IMR-90 (cell line): ENCODE measurements around the gene MACF1. TPM values are rescaled to one million over a fixed set of nuclear protein-coding genes. Genes with fewer than 3 reads are reported as not detected.

Experiments
- ATAC-seq: fragments of 200-7000 bp; cut with Tn5 transposase; 2 replicates; pipeline ENCODE4 v1.9.1; 2020; ENCODE audit warnings: low read depth, mild to moderate bottlenecking, moderate library complexity
- BruUV-seq: library from RNA; stranded (reverse); fragments of 400-500 nt; replicated peaks from 2 replicates; lab custom pipeline; 2021; lab: Mats Ljungman, UMichigan
- CTCF ChIA-PET: fragments of 300-600 bp; formaldehyde crosslinking; extraction: SDS; loops from one replicate; lab custom pipeline; 2021; ENCODE audit warnings: antibody characterized with exemption; lab: Yijun Ruan, JAX
- POLR2A ChIA-PET: fragments of 300-600 bp; sonication (Branson Sonifier 250); formaldehyde crosslinking; loops from one replicate; lab custom pipeline; 2022; ENCODE audit warnings: antibody characterized with exemption; ENCODE audit not compliant: unreplicated experiment; lab: Charles Lee
- DNase-seq: peaks from one replicate; pipeline ENCODE4 v3.0.0; 2013
- H2AFZ ChIP-seq: replicated peaks from 2 replicates; pipeline ENCODE3; 2013; ENCODE audit warnings: low read length, mild to moderate bottlenecking; ENCODE audit not compliant: poor library complexity
- H2AK5ac ChIP-seq: 2 replicates; pipeline ENCODE4 v1.6.1; 2013; ENCODE audit warnings: low read depth, low read length, inconsistent platforms
- H2AK9ac ChIP-seq: replicated peaks from 2 replicates; pipeline ENCODE3; 2013; ENCODE audit warnings: mild to moderate bottlenecking, low read depth, low read length, moderate library complexity; ENCODE audit not compliant: poor library complexity
- H2BK120ac ChIP-seq: 2 replicates; pipeline ENCODE4 v1.6.1; 2013; ENCODE audit warnings: low read depth, low read length, inconsistent platforms
- H2BK15ac ChIP-seq: 3 replicates; pipeline ENCODE4 v1.6.1; 2013; ENCODE audit warnings: low read depth, low read length, inconsistent platforms
- H2BK20ac ChIP-seq: 2 replicates; pipeline ENCODE4 v1.6.1; 2013; ENCODE audit warnings: low read depth, mild to moderate bottlenecking, inconsistent platforms, low read length, moderate library complexity
- H2BK5ac ChIP-seq: 2 replicates; pipeline ENCODE4 v1.6.1; 2013; ENCODE audit warnings: mild to moderate bottlenecking, low read depth, low read length, inconsistent platforms; ENCODE audit not compliant: poor library complexity, severe bottlenecking
- H3K14ac ChIP-seq: replicated peaks from 2 replicates; pipeline ENCODE4 v1.6.1; 2013; ENCODE audit warnings: low read depth, low read length, inconsistent platforms
- H3K18ac ChIP-seq: 2 replicates; pipeline ENCODE4 v1.6.1; 2013; ENCODE audit warnings: low read depth, low read length, control low read depth
- H3K23ac ChIP-seq: 2 replicates; pipeline ENCODE4 v1.6.1; 2013; ENCODE audit warnings: low read depth, low read length, inconsistent platforms
- H3K27ac ChIP-seq: 2 replicates; pipeline ENCODE4 v1.5.1; 2013; ENCODE audit warnings: mild to moderate bottlenecking, control low read depth, low read length; ENCODE audit not compliant: insufficient read depth
- H3K27me3 ChIP-seq: 2 replicates; pipeline ENCODE4 v1.6.1; 2013; ENCODE audit warnings: low read length; ENCODE audit not compliant: control insufficient read depth, insufficient read depth
- H3K36me3 ChIP-seq: 2 replicates; pipeline ENCODE4 v1.6.1; 2013; ENCODE audit warnings: low read length, mixed read lengths; ENCODE audit not compliant: control insufficient read depth, insufficient read depth
- H3K4ac ChIP-seq: 2 replicates; pipeline ENCODE4 v1.6.1; 2013; ENCODE audit warnings: low read depth, low read length, inconsistent platforms
- H3K4me1 ChIP-seq: 2 replicates; pipeline ENCODE4 v1.6.1; 2013; ENCODE audit warnings: low read length, mixed read lengths; ENCODE audit not compliant: control insufficient read depth, insufficient read depth
- H3K4me2 ChIP-seq: 2 replicates; pipeline ENCODE4 v1.6.1; 2013; ENCODE audit warnings: low read depth, mild to moderate bottlenecking, control low read depth, low read length, moderate library complexity
- H3K4me3 ChIP-seq: 2 replicates; pipeline ENCODE4 v1.5.1; 2013; ENCODE audit warnings: low read depth, mild to moderate bottlenecking, control low read depth, low read length, moderate library complexity; ENCODE audit not compliant: insufficient read depth
- H3K56ac ChIP-seq: 2 replicates; pipeline ENCODE4 v1.6.1; 2013; ENCODE audit warnings: low read length, inconsistent platforms; ENCODE audit not compliant: insufficient read depth; ENCODE audit errors: extremely low read depth
- H3K79me1 ChIP-seq, 2 experiments: 2 replicates each; pipeline ENCODE4 v1.6.1; 2013; ENCODE audit warnings: low read length in 2 of 2, inconsistent platforms in 1 of 2, low read depth in 1 of 2
- H3K9ac ChIP-seq: 2 replicates; pipeline ENCODE4 v1.6.1; 2013; ENCODE audit warnings: low read depth, low read length, control low read depth
- H3K9me1 ChIP-seq: 2 replicates; pipeline ENCODE4 v1.6.1; 2013; ENCODE audit warnings: low read length, inconsistent platforms; ENCODE audit not compliant: insufficient read depth
- H3K9me3 ChIP-seq: 2 replicates; pipeline ENCODE4 v1.6.1; 2013; ENCODE audit warnings: low read length; ENCODE audit not compliant: control insufficient read depth, insufficient read depth
- H4K20me1 ChIP-seq: 2 replicates; pipeline ENCODE4 v1.6.1; 2013; ENCODE audit warnings: low read length, inconsistent platforms; ENCODE audit not compliant: insufficient read depth
- H4K5ac ChIP-seq: 2 replicates; pipeline ENCODE4 v1.6.1; 2013; ENCODE audit warnings: mild to moderate bottlenecking, low read depth, low read length, control low read depth
- H4K8ac ChIP-seq, 2 experiments: 2 replicates each; pipeline ENCODE4 v1.6.1; 2013; ENCODE audit warnings: low read depth in 2 of 2, low read length in 2 of 2, control low read depth in 1 of 2, inconsistent platforms in 1 of 2
- H4K91ac ChIP-seq: 2 replicates; pipeline ENCODE4 v1.6.1; 2013; ENCODE audit warnings: low read depth, low read length, inconsistent platforms; ENCODE audit not compliant: insufficient read depth
- CEBPB ChIP-seq: IDR thresholded peaks from 2 replicates; pipeline ENCODE4 v1.6.1; 2012; ENCODE audit warnings: low read depth, low read length, improper control_type of control experiment
- CHD1 ChIP-seq: IDR thresholded peaks from 2 replicates; pipeline ENCODE4 v1.6.1; 2012; ENCODE audit warnings: low read depth, low read length, improper control_type of control experiment
- CTCF ChIP-seq: conservative IDR thresholded peaks from 2 replicates; pipeline ENCODE4 v1.5.1; 2012; ENCODE audit warnings: mild to moderate bottlenecking, low read depth, low read length, improper control_type of control experiment
- FOS ChIP-seq: fragments of 150-350 bp; IDR thresholded peaks from 2 replicates; pipeline ENCODE4 v1.6.1; 2016; ENCODE audit warnings: low read depth, low read length
- MXI1 ChIP-seq: IDR thresholded peaks from 2 replicates; pipeline ENCODE4 v1.6.1; 2012; ENCODE audit warnings: low read depth, mild to moderate bottlenecking, low read length, moderate library complexity, borderline replicate concordance
- POLR2A ChIP-seq: IDR thresholded peaks from 2 replicates; pipeline ENCODE4 v1.6.1; 2012; ENCODE audit warnings: mild to moderate bottlenecking, low read depth, low read length
- RAD21 ChIP-seq: IDR thresholded peaks from 2 replicates; pipeline ENCODE4 v1.6.1; 2012; ENCODE audit warnings: low read length, improper control_type of control experiment
- RFX5 ChIP-seq: IDR thresholded peaks from 2 replicates; pipeline ENCODE4 v1.8.0; 2012; ENCODE audit warnings: low read depth, mild to moderate bottlenecking, low read length, moderate library complexity
- USF2 ChIP-seq: fragments of 150-350 bp; IDR thresholded peaks from 2 replicates; pipeline ENCODE4 v1.6.1; 2017; ENCODE audit warnings: mild to moderate bottlenecking, antibody characterized with exemption, low read length, low read depth
- WGBS, 2 experiments: methylation state at CpG; one replicate each; pipeline versions ENCODE4 v1.1.5 to v1.1.7; 2013; ENCODE audit warnings: missing lambda C conversion rate in 2 of 2; ENCODE audit not compliant: insufficient read length in 1 of 2; ENCODE audit errors: extremely low coverage in 2 of 2; 5-methylcytosine and 5-hydroxymethylcytosine counted together
- dilution Hi-C: fragments of 300-500 bp; cut with HindIII; formaldehyde crosslinking; loops from one replicate; pipeline ENCODE4 v1.14.3; 2018; ENCODE audit warnings: low sequenced_read_pairs; ENCODE audit not compliant: unreplicated experiment
- in situ Hi-C: fragments of 300-500 bp; cut with MboI; formaldehyde crosslinking; loops from 3 replicates; pipeline ENCODE4 v1.14.3; 2019; ENCODE audit warnings: low sequenced_read_pairs, inconsistent platforms, mixed read lengths
- intact Hi-C: fragments of 100-400 bp; cut with micrococcal nuclease; formaldehyde crosslinking; loops from 2 replicates; pipeline ENCODE4 v1.10.0; 2022
- polyA plus RNA-seq, 3 experiments: library from polyadenylated mRNA; depleted of rRNA; stranded (reverse); fragments of >200 nt; gene quantifications; 2 replicates each; pipeline ENCODE4 v1.2.3, GENCODE V29; 2012; ENCODE audit warnings: low replicate concordance in 1 of 3
- total RNA-seq: library from RNA; depleted of rRNA; stranded (reverse); fragments of >200 nt; gene quantifications from 2 replicates; pipeline ENCODE4 v1.2.3, GENCODE V29; 2012

Gene MACF1
- total and polyA plus RNA-seq, 2 of the 4 experiments (the other 2 are of a cell fraction): 67.6 to 369 TPM

GRCh38 chr1:39440856-39441255, 236.4 kb downstream of the MACF1 start:
- dilution Hi-C loops (no loop called here), in situ Hi-C loops (no loop called here)
- POLR2A ChIA-PET: no interaction called here

More at GRCh38 chr1:39440856-39441255, 236.4 kb downstream of the MACF1 start:
- H4K5ac ChIP-seq: no peak overlapping the region
- no peak overlapping the region for H3K23ac ChIP-seq
- H2BK120ac ChIP-seq: no peak overlapping the region
- H2BK5ac ChIP-seq: no peak overlapping the region
- no peak overlapping the region for H2AK9ac ChIP-seq
- no TSS peak for BruUV-seq
- H2AK5ac ChIP-seq: no peak overlapping the region
- no peak overlapping the region for H3K4ac ChIP-seq
- H2BK15ac ChIP-seq: no peak overlapping the region
- WGBS, 2 experiments: 63% methylated on average over 2 of the region's 2 CpGs; no CpG with 5 or more reads in 1 of the 2 experiments
- H4K20me1 ChIP-seq: no peaks in the 10 kb centered on the region; the same call in 1 of the 2 replicates
- H3K27ac ChIP-seq: no peak overlapping the region
- H4K8ac ChIP-seq: no peak overlapping the region
- no peaks in the 10 kb centered on the region for H3K9me3 ChIP-seq
- peaks cover 76% of the 10 kb centered on the region for H3K36me3 ChIP-seq
- no peak overlapping the region for H2AFZ ChIP-seq
- ATAC-seq (no peak), DNase-seq (no peak)
- H4K91ac ChIP-seq: no peak overlapping the region
- H3K9ac ChIP-seq: no peak overlapping the region
- H3K27me3 ChIP-seq: no peaks in the 10 kb centered on the region
- peaks cover 3% of the 10 kb centered on the region; the same call in 1 of the 2 replicates for H3K9me1 ChIP-seq
- H2BK20ac ChIP-seq: no peak overlapping the region
- H3K4me2 ChIP-seq: no peak overlapping the region
- intact Hi-C loops: no loop called here
- H3K56ac ChIP-seq: no peak overlapping the region
- CTCF ChIA-PET: interaction anchor here (0.6 to 0.8 kb wide), 2 partner anchors 30 to 259 kb away, joined by 3 to 6 read pairs; no protein-coding TSS in a partner anchor
- peaks cover 24 to 41% of the 10 kb centered on the region in 2 experiments for H3K79me1 ChIP-seq
- H3K18ac ChIP-seq: no peak overlapping the region
- H3K14ac ChIP-seq: no peak overlapping the region
- TF ChIP-seq CEBPB (no peak), CTCF (no peak), POLR2A (no peak), RFX5 (no peak), USF2 (no peak), RAD21 (no peak), FOS (no peak), MXI1 (no peak), CHD1 (no peak)
- no peak overlapping the region for H3K4me3 ChIP-seq
- no peaks in the 10 kb centered on the region for H3K4me1 ChIP-seq
